ENCODE results near the gene SLX4IP. TPM values are rescaled to one million over a fixed set of nuclear protein-coding genes. Genes with fewer than 3 reads are reported as not detected.
"Not testable (repeated sequence)": the region's sequence is repeated elsewhere in the genome, so short reads cannot be mapped to it uniquely, and the experiment has no call there.

Gene SLX4IP
- polyA plus RNA-seq, 1 donor, result 12.6 TPM

GRCh38 chr20:10603971-10604864 is 169.1 kb downstream of the SLX4IP start:
- DNase-seq, result no peak

- DNase-seq, result no peak
Observed at GRCh38 chr20:10604865-10605440, 169.8 kb downstream of the SLX4IP start.

- DNase-seq, result no peak
Observed at GRCh38 chr20:10605547-10606195, 170.6 kb downstream of the SLX4IP start.

GRCh38 chr20:10609276-10609675 is 174.2 kb downstream of the SLX4IP start:
- DNase-seq, result no peak

GRCh38 chr20:10609770-10610169 is 174.7 kb downstream of the SLX4IP start:
- no peak for DNase-seq

- no peak for DNase-seq
Observed at GRCh38 chr20:10610251-10610650, 175.1 kb downstream of the SLX4IP start.

GRCh38 chr20:10611357-10611756 is 176.3 kb downstream of the SLX4IP start:
- DNase-seq, result no peak

- DNase-seq, result not testable (repeated sequence)
Observed at GRCh38 chr20:10613426-10613825, 178.3 kb downstream of the SLX4IP start.

- DNase-seq, result no peak
Observed at GRCh38 chr20:10613911-10614310, 178.8 kb downstream of the SLX4IP start.

- no peak for DNase-seq
Observed at GRCh38 chr20:10616212-10616611, 181.1 kb downstream of the SLX4IP start.

- not testable (repeated sequence) for DNase-seq
Observed at GRCh38 chr20:10617549-10618133, 182.5 kb downstream of the SLX4IP start.

- DNase-seq, result no peak
Observed at GRCh38 chr20:10618611-10619245, 183.6 kb downstream of the SLX4IP start.

- DNase-seq, result no peak
Observed at GRCh38 chr20:10619427-10619826, 184.3 kb downstream of the SLX4IP start.

GRCh38 chr20:10621149-10621548 is 186.0 kb downstream of the SLX4IP start:
- DNase-seq, result no peak

GRCh38 chr20:10622657-10623418 is 187.7 kb downstream of the SLX4IP start:
- DNase-seq, result no peak

- no peak for DNase-seq
Observed at GRCh38 chr20:10625641-10626040, 190.5 kb downstream of the SLX4IP start.

- DNase-seq, result no peak
Observed at GRCh38 chr20:10626896-10627295, 191.8 kb downstream of the SLX4IP start.

- DNase-seq, result no peak
Observed at GRCh38 chr20:10629946-10630650, 195.0 kb downstream of the SLX4IP start.

- DNase-seq, result no peak
Observed at GRCh38 chr20:10631126-10631525, 196.0 kb downstream of the SLX4IP start.

- no peak for DNase-seq
Observed at GRCh38 chr20:10632721-10633509, 197.8 kb downstream of the SLX4IP start.

All from left kidney (tissue), 2 donors.